GF-D8 (cell line): ENCODE data around the gene SCAMP1.

ENCODE experiments used
- DNase-seq: peaks from one replicate; lab custom pipeline; 2025; lab: John Stamatoyannopoulos, UW

SCAMP1 gene

GRCh38 chr5:78514427-78515330 lies 154.3 kb downstream of the SCAMP1 start:
- no peak for DNase-seq

GRCh38 chr5:78515670-78516069 lies 155.3 kb downstream of the SCAMP1 start:
- no peak for DNase-seq

GRCh38 chr5:78518365-78519197 lies 158.2 kb downstream of the SCAMP1 start:
- DNase-seq, result no peak

- DNase-seq, result no peak
Observed at GRCh38 chr5:78519198-78519941, 159.0 kb downstream of the SCAMP1 start.

GRCh38 chr5:78521455-78521854 lies 161.0 kb downstream of the SCAMP1 start:
- DNase-seq, result no peak

- no peak for DNase-seq
Observed at GRCh38 chr5:78522476-78523260, 162.3 kb downstream of the SCAMP1 start.

GRCh38 chr5:78523314-78524193 lies 163.1 kb downstream of the SCAMP1 start:
- DNase-seq, result no peak

- DNase-seq, result no peak
Observed at GRCh38 chr5:78526049-78526525, 165.7 kb downstream of the SCAMP1 start.

GRCh38 chr5:78527054-78527859 lies 166.8 kb downstream of the SCAMP1 start:
- no peak for DNase-seq

- no peak for DNase-seq
Observed at GRCh38 chr5:78527925-78528324, 167.5 kb downstream of the SCAMP1 start.
